NCI-H446 (cell line): ENCODE results near the gene AP3B2.
"Not testable (repeated sequence)": the region's sequence is repeated elsewhere in the genome, so short reads cannot be mapped to it uniquely, and the experiment has no call there.

Source experiments
- DNase-seq, 2 experiments: peaks; one replicate each; lab custom pipeline; 2025; lab: John Stamatoyannopoulos, UW

AP3B2 gene

GRCh38 chr15:82709421-82710207, at the start of gene AP3B2:
TSS of gene AP3B2 (minus strand) at chr15:82709875. CDS start at chr15:82709706, 169 bp downstream.
- DNase-seq, result peak; percentile 21 to 89

DNA sequence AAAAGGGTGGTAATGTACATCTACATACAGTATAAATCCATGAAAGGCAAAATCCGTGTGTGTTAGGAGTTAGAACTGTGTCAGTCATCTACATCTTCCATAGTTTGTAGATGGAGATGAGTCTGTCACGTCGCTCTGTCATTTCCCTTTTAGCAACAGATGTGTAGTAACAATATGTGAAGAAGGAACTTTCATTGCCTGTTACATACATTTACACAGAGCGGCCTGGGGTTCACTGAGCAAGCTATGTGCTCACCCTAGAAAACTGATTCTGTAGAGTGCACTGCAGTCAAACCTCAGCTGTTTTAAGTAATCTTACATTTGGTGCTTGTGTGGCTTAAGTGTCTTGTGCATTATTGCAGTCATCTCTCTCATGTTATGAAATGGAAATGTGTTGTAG, 41.6 kb upstream of the AP3B2 start:
- DNase-seq, result no peak

DNA sequence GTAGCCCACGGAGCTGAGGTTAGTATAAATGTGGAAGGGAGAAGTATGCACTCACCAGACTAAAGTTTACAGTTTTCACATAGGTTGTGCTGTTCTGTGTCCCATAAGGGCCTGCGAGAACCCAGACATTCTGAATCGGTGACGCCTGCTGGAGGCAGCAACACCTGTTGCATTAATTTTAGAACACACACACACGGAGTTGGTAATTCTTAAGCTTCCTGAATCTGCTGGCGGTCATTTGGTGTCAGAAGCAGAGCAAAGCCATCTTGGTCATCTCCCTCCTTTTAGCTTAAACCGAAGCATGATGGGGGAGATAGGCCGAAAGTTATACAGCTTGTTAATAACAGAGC, 41.1 kb upstream of the AP3B2 start:
- no peak for DNase-seq

- DNase-seq, result peak; percentile 79 to 94
Observed at GRCh38 chr15:82749951-82750830, 40.5 kb upstream of the AP3B2 start.

DNA sequence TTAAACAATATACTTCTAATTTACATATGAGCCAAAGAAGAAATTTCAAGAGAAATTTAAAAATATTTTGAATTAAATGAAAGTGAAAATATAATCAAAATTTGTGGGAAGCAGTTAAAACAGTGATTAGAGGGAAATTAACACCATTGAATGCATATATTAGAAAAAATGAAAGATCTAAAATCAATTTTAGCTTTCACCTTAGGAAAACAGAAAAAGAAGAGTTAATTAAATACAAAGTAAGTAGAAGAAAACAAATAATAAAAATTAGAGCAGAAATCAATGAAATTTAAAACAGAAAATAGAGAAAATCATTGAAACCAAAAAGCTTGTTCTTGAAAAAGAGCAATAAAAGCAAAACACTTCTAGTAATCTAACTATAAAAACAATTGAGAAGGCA, 38.6 kb upstream of the AP3B2 start:
- no peak for DNase-seq

DNA sequence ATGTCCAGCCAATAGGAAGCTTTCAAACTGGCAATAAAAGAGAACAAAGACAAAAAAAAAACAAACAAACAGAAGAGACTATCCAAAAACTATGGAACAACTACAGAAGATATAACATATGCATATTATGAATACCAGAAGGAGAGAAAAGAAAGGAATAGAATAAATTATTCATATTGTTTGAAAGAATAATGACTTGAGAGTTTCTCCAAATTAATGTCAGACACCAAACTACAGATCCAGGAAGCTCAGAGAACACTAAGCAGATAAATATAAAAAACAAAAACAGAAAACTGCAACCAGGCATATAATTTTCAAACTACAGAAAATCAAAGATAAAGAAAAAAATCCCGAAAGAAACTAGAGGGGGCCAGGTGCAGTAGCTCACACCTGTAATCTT, 34.1 kb upstream of the AP3B2 start:
- no peak for DNase-seq

- no peak for DNase-seq
Observed at GRCh38 chr15:82742134-82742533, 32.5 kb upstream of the AP3B2 start.

DNA sequence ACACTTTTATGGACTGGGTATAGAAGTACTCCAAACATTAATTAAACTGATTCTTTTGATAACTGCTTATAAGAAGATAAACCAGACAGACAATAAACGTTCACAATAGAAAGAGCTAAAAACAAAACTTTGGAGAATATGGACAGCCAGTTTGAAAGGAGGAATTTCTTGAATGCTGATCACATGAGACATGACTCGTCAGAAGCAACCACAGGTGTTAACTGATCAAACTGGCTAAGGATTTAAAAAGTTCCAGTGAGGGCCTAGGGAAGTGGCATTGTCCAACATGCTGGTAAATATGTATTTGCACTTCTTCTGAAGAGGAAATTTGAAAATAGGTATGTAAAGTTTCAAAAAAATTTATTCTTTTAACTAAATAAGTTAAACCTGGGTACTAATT, 29.4 kb upstream of the AP3B2 start:
- no peak for DNase-seq

GRCh38 chr15:82737975-82738374, 28.3 kb upstream of the AP3B2 start:
- DNase-seq, result no peak

- DNase-seq, result no peak
Observed at GRCh38 chr15:82731527-82731926, 21.9 kb upstream of the AP3B2 start.

DNA sequence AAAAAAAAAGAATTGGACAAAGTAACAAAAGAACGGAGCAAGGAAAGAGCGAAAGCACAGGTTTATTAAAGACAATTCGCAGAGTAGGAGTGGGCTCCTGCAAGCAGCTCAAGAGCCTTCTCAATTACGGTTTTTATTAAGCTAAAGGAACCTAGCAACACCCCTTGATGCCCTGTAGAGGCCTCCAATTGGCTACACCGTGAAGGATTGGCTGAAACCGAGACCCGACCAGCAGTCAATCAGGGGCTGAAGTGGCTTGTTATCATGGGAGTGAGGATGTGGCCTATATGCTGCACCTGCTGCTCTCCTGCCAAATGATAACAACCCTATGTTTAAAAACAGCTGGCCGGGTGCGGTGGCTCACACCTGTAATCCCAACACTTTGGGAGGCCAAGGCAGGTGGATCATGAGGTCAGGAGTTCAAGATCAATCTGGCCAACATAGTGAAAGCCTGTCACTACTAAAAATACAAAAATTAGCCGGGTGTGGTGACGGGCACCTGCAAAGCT, 20.4 kb upstream of the AP3B2 start:
- DNase-seq, result no peak

GRCh38 chr15:82726816-82727215, 17.1 kb upstream of the AP3B2 start:
- no peak for DNase-seq

GRCh38 chr15:82715003-82715402, 5.3 kb upstream of the AP3B2 start:
- DNase-seq, result no peak

DNA sequence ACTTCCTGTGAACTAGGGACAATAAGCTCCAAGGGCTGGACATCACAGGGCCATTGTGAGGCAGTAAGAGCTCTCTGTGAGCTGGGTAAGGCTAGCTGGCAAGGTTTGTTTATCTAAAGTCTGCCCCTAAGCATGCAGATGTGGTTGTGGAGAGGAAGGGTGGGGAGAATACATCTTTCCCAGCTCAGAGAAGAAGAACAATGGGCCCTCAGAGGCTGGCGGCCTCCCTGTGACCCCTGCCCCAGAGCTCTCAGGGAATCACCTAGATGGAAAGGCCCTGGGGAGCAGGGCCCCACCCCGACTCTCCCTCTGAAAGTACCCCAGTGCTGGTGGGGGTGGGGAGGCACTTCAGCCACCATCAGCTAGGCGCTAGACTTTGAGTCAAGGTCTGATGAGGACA, 4.3 kb upstream of the AP3B2 start:
- DNase-seq, result no peak

- DNase-seq, result no peak
Observed at GRCh38 chr15:82712036-82712435, 2.4 kb upstream of the AP3B2 start.

DNA sequence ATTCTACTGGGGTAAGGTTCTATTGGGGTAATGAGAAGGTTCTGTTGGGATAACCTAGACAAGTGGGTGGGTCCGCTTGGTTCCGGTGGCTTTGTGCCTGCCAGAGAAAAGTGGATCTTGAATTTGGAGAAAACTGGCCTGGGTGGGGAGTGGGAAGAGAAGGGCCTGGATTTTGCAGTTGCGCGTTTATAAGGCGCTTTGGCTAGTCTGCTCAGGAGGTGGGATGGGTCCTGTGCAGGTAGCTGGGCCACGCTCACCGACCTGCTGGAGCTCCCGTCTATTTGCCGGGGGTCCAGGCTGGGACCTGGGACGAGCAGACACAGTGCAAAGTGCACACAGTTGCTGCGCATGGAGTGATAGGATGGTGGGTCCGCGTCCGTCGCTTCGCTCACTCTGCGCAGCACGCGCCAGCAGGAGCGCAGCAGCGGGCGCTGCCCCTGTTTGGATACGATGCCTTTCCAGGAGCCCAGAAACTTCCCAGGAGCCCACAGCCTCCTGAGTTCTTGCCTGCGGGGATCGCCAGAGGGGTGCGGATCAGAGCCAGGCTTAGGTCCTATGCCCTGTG, 1.3 kb upstream of the AP3B2 start:
- no peak for DNase-seq

- no peak for DNase-seq
Observed at GRCh38 chr15:82710208-82710555, 507 bp upstream of the AP3B2 start.

GRCh38 chr15:82709081-82709420, 624 bp downstream of the AP3B2 start:
- peak; percentile 1 to 27 for DNase-seq

DNA sequence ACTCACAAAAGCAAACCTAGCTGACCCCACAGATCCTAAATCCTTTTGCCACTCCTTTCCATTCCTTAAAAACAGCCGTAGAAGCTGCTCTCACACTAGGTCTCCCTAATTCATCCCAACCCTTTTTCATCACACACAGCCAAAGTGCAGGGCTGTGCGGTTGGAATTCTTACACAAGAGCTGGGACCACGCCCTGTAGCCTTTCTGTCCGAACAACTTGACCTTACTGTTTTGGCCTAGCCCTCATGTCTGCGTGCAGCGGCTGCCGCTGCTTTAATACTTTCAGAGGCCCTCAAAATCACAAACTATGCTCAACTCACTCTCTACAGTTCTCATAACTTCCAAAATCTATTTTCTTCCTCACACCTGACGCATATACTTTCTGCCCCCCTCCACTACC, 3.8 kb downstream of the AP3B2 start:
- DNase-seq, result not testable (repeated sequence)

DNA sequence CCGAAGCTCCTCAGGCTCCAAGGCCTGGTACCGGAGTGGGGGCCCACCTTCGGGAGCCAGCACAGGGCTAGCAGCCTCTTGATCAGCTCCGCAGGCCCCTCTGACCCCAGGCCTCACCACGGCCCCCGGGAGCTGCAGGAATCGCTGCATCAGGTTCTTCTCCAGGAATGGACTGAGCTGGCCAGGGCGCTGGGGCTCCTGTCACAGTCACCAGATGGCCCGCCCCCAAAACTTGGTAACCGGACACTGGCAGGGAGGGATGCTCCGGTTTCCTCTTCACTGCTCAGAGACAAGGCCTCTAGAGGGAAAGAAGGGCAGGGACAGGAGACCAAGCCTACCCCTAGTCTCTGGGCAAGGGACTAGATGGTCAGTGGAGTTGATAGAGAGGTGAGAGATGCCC, 9.9 kb downstream of the AP3B2 start:
- DNase-seq, result no peak

- DNase-seq, result no peak
Observed at GRCh38 chr15:82698711-82699345, 10.8 kb downstream of the AP3B2 start.

- DNase-seq, result no peak
Observed at GRCh38 chr15:82697735-82698407, 11.8 kb downstream of the AP3B2 start.
